GM12891 (cell line): ENCODE measurements around the gene GPRC6A.

Experiments used
- DNase-seq: peaks from one replicate; pipeline ENCODE4 v3.0.0; 2011; ENCODE audit warnings: low spot score; ENCODE audit not compliant: insufficient read length
- FAIRE-seq: peaks from 2 replicates; lab custom pipeline; 2011; peaks lifted over from hg19 to GRCh38; lab: Jason Lieb, UNC
- PAX5 ChIP-seq: IDR thresholded peaks from 2 replicates; pipeline ENCODE4 v1.6.1; 2011; ENCODE audit warnings: low read length, moderate library complexity, mild to moderate bottlenecking; ENCODE audit not compliant: insufficient read depth, severe bottlenecking
- POLR2A ChIP-seq: IDR thresholded peaks from 2 replicates; pipeline ENCODE4 v1.6.1; 2011; ENCODE audit warnings: low read depth, low read length, control low read depth
- POLR2AphosphoS5 ChIP-seq: IDR thresholded peaks from 2 replicates; pipeline ENCODE4 v1.6.1; 2011; ENCODE audit warnings: low read depth, low read length, control low read depth
- POU2F2 ChIP-seq: IDR thresholded peaks from 2 replicates; pipeline ENCODE4 v1.6.1; 2011; ENCODE audit warnings: low read depth, mild to moderate bottlenecking, control low read depth, low read length, moderate library complexity
- SPI1 ChIP-seq: IDR thresholded peaks from 2 replicates; pipeline ENCODE4 v1.6.1; 2011; ENCODE audit warnings: low read depth, low read length, control low read depth
- TAF1 ChIP-seq: IDR thresholded peaks from 2 replicates; pipeline ENCODE4 v1.6.1; 2011; ENCODE audit warnings: low read depth, low read length, control low read depth

The GPRC6A gene

DNA sequence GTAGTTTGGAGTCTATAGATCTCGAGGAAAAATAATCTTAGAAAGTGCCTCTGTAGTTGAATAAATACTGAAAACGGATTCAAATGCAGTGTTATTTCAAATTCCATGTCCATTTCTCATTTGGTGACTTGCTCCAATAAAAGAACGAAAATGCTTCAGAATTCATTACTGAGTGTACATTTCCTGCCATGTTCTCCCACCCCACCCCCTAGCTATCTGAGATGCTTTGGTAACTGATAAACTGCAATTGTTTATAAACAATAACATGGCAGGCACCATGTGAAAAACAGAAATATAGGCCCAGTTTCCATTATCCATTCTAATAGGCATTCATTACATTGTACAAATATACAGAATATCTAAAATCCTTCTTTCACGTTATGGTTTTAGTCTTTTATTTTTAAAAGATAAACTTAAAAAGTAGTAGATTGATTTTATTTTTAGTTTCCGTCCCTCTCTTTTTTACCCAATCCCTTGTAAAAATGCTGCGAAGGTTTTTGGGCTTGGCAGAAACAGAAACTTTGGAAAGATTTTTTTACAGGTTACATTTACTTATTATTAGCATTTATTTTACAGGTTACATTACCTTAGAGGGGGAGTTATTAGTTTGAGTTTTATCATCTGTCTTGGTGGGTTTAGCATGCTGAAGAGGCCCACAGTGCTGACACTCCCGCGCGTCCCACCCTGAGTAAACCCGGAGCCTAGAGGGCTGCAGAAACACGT lies 64.8 kb downstream of the GPRC6A start:
- no peak for DNase-seq
- no peak for FAIRE-seq
- TF ChIP-seq POLR2AphosphoS5 (no peak), POU2F2 (no peak), PAX5 (no peak), SPI1 (no peak), TAF1 (no peak), POLR2A (no peak)

DNA sequence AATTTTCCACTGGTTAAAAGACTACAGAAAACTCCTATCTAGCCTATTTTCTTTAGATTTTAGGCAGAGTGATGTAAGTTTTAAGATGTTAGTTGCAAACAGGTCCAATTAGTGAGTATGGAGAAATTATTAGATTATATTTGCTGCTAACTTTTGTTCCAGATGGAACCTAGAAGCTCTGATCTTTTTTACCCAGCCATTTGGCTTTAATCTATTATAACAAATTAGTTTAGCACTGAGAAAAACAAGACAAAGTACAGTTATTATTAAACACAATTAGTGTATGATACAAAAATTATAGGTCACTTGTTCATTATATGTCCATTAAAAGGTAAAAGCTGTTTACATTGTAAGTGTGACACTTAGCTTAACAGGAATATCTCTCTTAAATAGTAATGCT lies 65.8 kb downstream of the GPRC6A start:
- no peak for FAIRE-seq
- no peak for DNase-seq

DNA sequence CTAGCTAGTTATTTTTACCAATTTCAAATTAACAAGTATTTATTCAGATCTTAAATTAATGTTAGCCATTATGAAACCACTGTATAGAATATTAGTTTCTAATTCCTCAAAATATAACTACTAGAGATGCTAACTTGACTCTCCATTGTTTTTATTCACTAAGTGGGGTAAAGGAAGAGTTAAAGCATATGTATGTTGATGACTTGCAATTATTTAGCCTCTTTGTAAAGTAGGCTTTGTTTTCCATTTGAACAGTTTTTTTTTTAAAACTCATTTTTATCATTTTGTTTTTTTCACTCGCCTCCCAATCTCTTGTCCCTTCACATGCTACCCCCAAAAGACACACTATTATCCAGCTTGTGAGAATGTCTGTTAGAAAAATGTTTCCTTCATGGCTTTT lies 66.6 kb downstream of the GPRC6A start:
- DNase-seq (no peak), FAIRE-seq (no peak)
- TF ChIP-seq POU2F2 = no peak
- TF ChIP-seq TAF1 = no peak
- no peak for TF ChIP-seq PAX5
- no peak for TF ChIP-seq SPI1
- no peak for TF ChIP-seq POLR2AphosphoS5
- no peak for TF ChIP-seq POLR2A

More for the DNA sequence above, 65.8 kb downstream of the GPRC6A start:
- TF ChIP-seq POLR2AphosphoS5 = no peak

DNA sequence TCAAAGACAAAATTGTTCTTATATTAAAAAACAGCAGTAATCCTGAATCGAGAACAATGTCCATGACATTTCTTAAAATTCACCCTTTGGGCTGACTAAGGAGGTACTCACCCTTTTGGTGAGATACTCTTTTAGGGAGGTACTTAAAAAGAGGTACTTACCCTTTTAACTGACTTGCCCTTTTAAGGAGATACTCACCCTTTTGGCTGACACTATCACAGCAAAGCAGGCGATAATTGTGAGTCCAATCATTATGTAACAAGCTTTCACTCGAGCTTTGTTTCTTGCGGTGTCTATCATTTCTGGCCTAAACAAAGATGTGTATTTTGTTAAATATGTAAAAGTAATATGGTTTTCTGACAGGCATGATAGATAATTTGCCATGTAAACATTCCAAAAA lies 67.1 kb downstream of the GPRC6A start:
- TF ChIP-seq POLR2A = no peak
- no peak for TF ChIP-seq PAX5
- no peak for TF ChIP-seq POLR2AphosphoS5
- no peak for TF ChIP-seq POU2F2
- no peak for TF ChIP-seq SPI1
- TF ChIP-seq TAF1 = no peak
- FAIRE-seq = no peak
- no peak for DNase-seq

DNA sequence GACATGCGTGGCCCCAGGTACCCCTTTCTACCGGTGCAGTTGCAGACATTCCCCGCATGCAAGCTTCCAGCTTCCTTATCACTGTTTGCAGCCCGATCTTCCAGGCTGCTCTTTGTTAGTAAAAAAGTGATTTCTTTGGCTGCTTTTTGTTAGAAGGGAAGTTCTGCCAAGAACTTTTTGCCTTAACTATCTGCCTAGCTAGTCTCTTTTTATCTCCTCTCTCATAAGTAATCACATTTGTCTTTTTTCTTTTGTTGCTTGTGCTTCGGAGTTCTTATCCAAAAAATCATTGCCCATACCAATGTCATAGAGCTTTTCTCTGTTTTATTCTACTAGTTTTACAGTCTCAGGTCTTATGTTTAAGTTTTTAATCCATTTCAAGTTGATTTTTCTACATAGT lies 83.7 kb downstream of the GPRC6A start:
- DNase-seq = no peak
- no peak for FAIRE-seq
- no peak for TF ChIP-seq POLR2AphosphoS5
- no peak for TF ChIP-seq SPI1
- no peak for TF ChIP-seq POLR2A
- no peak for TF ChIP-seq POU2F2
- TF ChIP-seq PAX5 = no peak
- TF ChIP-seq TAF1 = no peak
